Measurements from ENCODE around the gene KAT6B. TPM values are rescaled to one million over a fixed set of nuclear protein-coding genes. Genes with fewer than 3 reads are reported as not detected.

The KAT6B gene
- total and polyA plus RNA-seq, 7 donors: 2.1 to 21.3 (median 16.9) TPM

GRCh38 chr10:75028049-75028448 is 201.6 kb downstream of the KAT6B start:
- no peaks in the 10 kb centered on the region for H3K9me3 ChIP-seq
- H3K4me1 ChIP-seq: peaks cover 1% of the 10 kb centered on the region
- H3K36me3 ChIP-seq (ENCODE audit: insufficient read depth in 1 of 2, low read depth in 1 of 2): peaks cover 0 to 84% of the 10 kb centered on the region in 2 donors
- H3K4me3 ChIP-seq: no peak overlapping the region
- ATAC-seq (no peak), DNase-seq (no peak)
- TF ChIP-seq CTCF (IDR thresholded peaks at IDR 0.05): no peak
- H3K27me3 ChIP-seq (ENCODE audit: insufficient read depth in 3 of 3, low read length in 2 of 3): no peaks in the 10 kb centered on the region
- intact Hi-C loops (cut with DNase I): no loop called here
- H3K27ac ChIP-seq: no peak overlapping the region

- H3K27me3 ChIP-seq (ENCODE audit: insufficient read depth in 3 of 3, low read length in 2 of 3): no peaks in the 10 kb centered on the region
- peaks cover 8% of the 10 kb centered on the region for H3K4me1 ChIP-seq
- ATAC-seq (no peak), DNase-seq (no peak)
- no peak for TF ChIP-seq CTCF (IDR thresholded peaks at IDR 0.05)
- intact Hi-C loops (cut with DNase I): no loop called here
- no peak overlapping the region for H3K27ac ChIP-seq
- WGBS, 3 donors: 85 to 96% (median 91%) methylated on average over 7 of the region's 7 CpGs
- H3K9me3 ChIP-seq: no peaks in the 10 kb centered on the region
- H3K36me3 ChIP-seq (ENCODE audit: insufficient read depth in 1 of 2, low read depth in 1 of 2): peaks cover 0 to 77% of the 10 kb centered on the region in 2 donors
- no peak overlapping the region for H3K4me3 ChIP-seq
Observed at GRCh38 chr10:75028748-75029147, 202.3 kb downstream of the KAT6B start.

- TF ChIP-seq CTCF (IDR thresholded peaks at IDR 0.05): no peak
- Histone ChIP-seq H3K9me3 (no peaks in the 10 kb centered on the region), H3K36me3 (ENCODE audit: insufficient read depth in 1 of 2, low read depth in 1 of 2) (peaks cover 0 to 70% of the 10 kb centered on the region in 2 donors), H3K27ac (no peak overlapping the region), H3K4me3 (no peak overlapping the region), H3K27me3 (ENCODE audit: insufficient read depth in 3 of 3, low read length in 2 of 3) (no peaks in the 10 kb centered on the region), H3K4me1 (peaks cover 15% of the 10 kb centered on the region)
- no peak for DNase-seq
- 89 to 95% (median 94%) methylated on average over 15 of the region's 15 CpGs for WGBS, 3 donors
- no peak for ATAC-seq
- intact Hi-C loops (cut with DNase I): no loop called here
Observed at GRCh38 chr10:75029420-75029819, 203.0 kb downstream of the KAT6B start.

- Histone ChIP-seq H3K9me3 (no peaks in the 10 kb centered on the region), H3K36me3 (ENCODE audit: insufficient read depth in 1 of 2, low read depth in 1 of 2) (peaks cover 0 to 66% of the 10 kb centered on the region in 2 donors), H3K27me3 (ENCODE audit: insufficient read depth in 3 of 3, low read length in 2 of 3) (no peaks in the 10 kb centered on the region), H3K4me1 (peaks cover 19% of the 10 kb centered on the region), H3K27ac (no peak overlapping the region), H3K4me3 (no peak overlapping the region)
- intact Hi-C loops (cut with DNase I): no loop called here
- no peak for ATAC-seq
- no peak for TF ChIP-seq CTCF (IDR thresholded peaks at IDR 0.05)
- DNase-seq: no peak
- 52 to 69% (median 57%) methylated on average over 13 of the region's 13 CpGs for whole genome bisulfite sequencing, 3 donors
Observed at GRCh38 chr10:75029857-75030256, 203.5 kb downstream of the KAT6B start.

- Histone ChIP-seq H3K4me3 (no peak overlapping the region), H3K27ac (no peak overlapping the region), H3K27me3 (ENCODE audit: insufficient read depth in 3 of 3, low read length in 2 of 3) (no peaks in the 10 kb centered on the region), H3K36me3 (ENCODE audit: insufficient read depth in 1 of 2, low read depth in 1 of 2) (peaks cover 0 to 61% of the 10 kb centered on the region in 2 donors), H3K9me3 (no peaks in the 10 kb centered on the region), H3K4me1 (peaks cover 22% of the 10 kb centered on the region)
- DNase-seq (no peak), ATAC-seq (no peak)
- TF ChIP-seq CTCF (IDR thresholded peaks at IDR 0.05): no peak
- WGBS, 3 donors: 92 to 98% (median 94%) methylated on average over 10 of the region's 10 CpGs
- intact Hi-C loops (cut with DNase I): no loop called here
Observed at GRCh38 chr10:75030371-75030770, 204.0 kb downstream of the KAT6B start.
